Measurements from ENCODE around the gene SLC66A2. TPM values are rescaled to one million over a fixed set of nuclear protein-coding genes. Genes with fewer than 3 reads are reported as not detected.

The SLC66A2 gene
- total and polyA plus RNA-seq, 2 of the 13 experiments (the other 11 are each of a cell fraction or from before 2014, with no cell fraction given) = 33.5 to 41.9 TPM

DNA sequence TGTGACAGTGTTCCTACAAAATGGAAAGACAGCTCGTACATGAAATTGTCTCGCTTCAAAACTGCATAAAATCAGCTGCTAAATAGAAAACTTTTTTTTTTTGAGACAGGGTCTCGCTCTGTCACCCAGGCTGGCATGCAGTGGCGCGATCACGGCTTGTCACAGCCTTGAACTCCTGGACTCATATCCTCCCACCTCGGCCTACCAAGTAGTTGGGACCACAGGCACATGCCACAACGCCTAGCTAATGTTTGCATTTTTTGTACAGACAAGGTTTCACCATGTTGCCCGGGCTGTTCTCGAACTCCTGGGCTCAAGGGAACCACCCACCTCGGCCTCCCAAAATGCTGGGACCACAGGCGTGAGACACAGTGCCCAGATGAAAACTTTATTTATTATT lies 33.7 kb upstream of the SLC66A2 start (continued):
- TF ChIP-seq, protein P1, sequence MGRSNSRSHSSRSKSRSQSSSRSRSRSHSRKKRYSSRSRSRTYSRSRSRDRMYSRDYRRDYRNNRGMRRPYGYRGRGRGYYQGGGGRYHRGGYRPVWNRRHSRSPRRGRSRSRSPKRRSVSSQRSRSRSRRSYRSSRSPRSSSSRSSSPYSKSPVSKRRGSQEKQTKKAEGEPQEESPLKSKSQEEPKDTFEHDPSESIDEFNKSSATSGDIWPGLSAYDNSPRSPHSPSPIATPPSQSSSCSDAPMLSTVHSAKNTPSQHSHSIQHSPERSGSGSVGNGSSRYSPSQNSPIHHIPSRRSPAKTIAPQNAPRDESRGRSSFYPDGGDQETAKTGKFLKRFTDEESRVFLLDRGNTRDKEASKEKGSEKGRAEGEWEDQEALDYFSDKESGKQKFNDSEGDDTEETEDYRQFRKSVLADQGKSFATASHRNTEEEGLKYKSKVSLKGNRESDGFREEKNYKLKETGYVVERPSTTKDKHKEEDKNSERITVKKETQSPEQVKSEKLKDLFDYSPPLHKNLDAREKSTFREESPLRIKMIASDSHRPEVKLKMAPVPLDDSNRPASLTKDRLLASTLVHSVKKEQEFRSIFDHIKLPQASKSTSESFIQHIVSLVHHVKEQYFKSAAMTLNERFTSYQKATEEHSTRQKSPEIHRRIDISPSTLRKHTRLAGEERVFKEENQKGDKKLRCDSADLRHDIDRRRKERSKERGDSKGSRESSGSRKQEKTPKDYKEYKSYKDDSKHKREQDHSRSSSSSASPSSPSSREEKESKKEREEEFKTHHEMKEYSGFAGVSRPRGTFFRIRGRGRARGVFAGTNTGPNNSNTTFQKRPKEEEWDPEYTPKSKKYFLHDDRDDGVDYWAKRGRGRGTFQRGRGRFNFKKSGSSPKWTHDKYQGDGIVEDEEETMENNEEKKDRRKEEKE (IDR thresholded peaks at IDR 0.05) = no peak
- TF ChIP-seq, protein P2, sequence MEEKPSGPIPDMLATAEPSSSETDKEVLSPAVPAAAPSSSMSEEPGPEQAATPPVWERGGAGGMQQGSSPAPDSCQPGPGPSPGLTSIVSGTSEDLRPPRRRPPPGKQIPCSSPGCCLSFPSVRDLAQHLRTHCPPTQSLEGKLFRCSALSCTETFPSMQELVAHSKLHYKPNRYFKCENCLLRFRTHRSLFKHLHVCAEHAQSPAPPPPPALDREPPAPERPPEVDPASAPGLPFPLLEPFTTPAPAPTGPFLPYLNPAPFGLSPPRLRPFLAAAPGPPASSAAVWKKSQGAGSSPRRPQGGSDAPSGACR (CRISPR knock-in tag; IDR thresholded peaks at IDR 0.05) = no peak
- TF ChIP-seq, protein P3, sequence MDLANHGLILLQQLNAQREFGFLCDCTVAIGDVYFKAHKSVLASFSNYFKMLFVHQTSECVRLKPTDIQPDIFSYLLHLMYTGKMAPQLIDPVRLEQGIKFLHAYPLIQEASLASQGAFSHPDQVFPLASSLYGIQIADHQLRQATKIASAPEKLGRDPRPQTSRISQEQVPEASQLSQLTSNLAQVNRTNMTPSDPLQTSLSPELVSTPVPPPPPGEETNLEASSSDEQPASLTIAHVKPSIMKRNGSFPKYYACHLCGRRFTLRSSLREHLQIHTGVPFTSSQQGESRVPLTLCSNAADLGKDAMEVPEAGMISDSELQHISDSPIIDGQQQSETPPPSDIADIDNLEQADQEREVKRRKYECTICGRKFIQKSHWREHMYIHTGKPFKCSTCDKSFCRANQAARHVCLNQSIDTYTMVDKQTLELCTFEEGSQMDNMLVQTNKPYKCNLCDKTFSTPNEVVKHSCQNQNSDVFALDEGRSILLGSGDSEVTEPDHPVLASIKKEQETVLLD (CRISPR knock-in tag; IDR thresholded peaks at IDR 0.05; ENCODE audit: low read depth) = no peak
- TF ChIP-seq, protein P4, sequence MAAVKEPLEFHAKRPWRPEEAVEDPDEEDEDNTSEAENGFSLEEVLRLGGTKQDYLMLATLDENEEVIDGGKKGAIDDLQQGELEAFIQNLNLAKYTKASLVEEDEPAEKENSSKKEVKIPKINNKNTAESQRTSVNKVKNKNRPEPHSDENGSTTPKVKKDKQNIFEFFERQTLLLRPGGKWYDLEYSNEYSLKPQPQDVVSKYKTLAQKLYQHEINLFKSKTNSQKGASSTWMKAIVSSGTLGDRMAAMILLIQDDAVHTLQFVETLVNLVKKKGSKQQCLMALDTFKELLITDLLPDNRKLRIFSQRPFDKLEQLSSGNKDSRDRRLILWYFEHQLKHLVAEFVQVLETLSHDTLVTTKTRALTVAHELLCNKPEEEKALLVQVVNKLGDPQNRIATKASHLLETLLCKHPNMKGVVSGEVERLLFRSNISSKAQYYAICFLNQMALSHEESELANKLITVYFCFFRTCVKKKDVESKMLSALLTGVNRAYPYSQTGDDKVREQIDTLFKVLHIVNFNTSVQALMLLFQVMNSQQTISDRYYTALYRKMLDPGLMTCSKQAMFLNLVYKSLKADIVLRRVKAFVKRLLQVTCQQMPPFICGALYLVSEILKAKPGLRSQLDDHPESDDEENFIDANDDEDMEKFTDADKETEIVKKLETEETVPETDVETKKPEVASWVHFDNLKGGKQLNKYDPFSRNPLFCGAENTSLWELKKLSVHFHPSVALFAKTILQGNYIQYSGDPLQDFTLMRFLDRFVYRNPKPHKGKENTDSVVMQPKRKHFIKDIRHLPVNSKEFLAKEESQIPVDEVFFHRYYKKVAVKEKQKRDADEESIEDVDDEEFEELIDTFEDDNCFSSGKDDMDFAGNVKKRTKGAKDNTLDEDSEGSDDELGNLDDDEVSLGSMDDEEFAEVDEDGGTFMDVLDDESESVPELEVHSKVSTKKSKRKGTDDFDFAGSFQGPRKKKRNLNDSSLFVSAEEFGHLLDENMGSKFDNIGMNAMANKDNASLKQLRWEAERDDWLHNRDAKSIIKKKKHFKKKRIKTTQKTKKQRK (IDR thresholded peaks at IDR 0.05; ENCODE audit: low read length) = no peak
- TF ChIP-seq KLF11 (CRISPR knock-in tag; IDR thresholded peaks at IDR 0.05) (no peak), ZNF674 (CRISPR knock-in tag; IDR thresholded peaks at IDR 0.05; ENCODE audit: low read depth) (no peak), YEATS4 (CRISPR knock-in tag; IDR thresholded peaks at IDR 0.05; ENCODE audit: borderline replicate concordance) (0 out of 2 replicates have a peak, but pooled peaks have one; percentile 59), ZSCAN25 (CRISPR knock-in tag; IDR thresholded peaks at IDR 0.05) (no peak), ZNF460 (CRISPR knock-in tag; IDR thresholded peaks at IDR 0.05; ENCODE audit: borderline replicate concordance) (no peak), ZNF367 (CRISPR knock-in tag; IDR thresholded peaks at IDR 0.05; ENCODE audit: borderline replicate concordance) (no peak), HDAC1 (CRISPR knock-in tag; IDR thresholded peaks at IDR 0.05) (peak; percentile 51; the same call in 1 of the 2 replicates), MEF2D (CRISPR knock-in tag; IDR thresholded peaks at IDR 0.05) (0 out of 2 replicates have a peak, but pooled peaks have one; percentile 33), MIER3 (CRISPR knock-in tag; IDR thresholded peaks at IDR 0.05; ENCODE audit: borderline replicate concordance) (0 out of 2 replicates have a peak, but pooled peaks have one; percentile 46), ZNF282 (IDR thresholded peaks at IDR 0.05; ENCODE audit: partially characterized antibody) (no peak), ZNF841 (CRISPR knock-in tag; IDR thresholded peaks at IDR 0.05; ENCODE audit: borderline replicate concordance) (no peak), ZSCAN31 (CRISPR knock-in tag; IDR thresholded peaks at IDR 0.05; ENCODE audit: low read depth) (no peak), RFX1 (IDR thresholded peaks at IDR 0.05) (no peak), ZFP90 (CRISPR knock-in tag; IDR thresholded peaks at IDR 0.05; ENCODE audit: borderline replicate concordance) (0 out of 2 replicates have a peak, but pooled peaks have one; percentile 35), REPIN1 (CRISPR knock-in tag; IDR thresholded peaks at IDR 0.05; ENCODE audit: borderline replicate concordance, low read depth) (no peak), ARNTL (CRISPR knock-in tag; IDR thresholded peaks at IDR 0.05) (no peak), ZNF615 (CRISPR knock-in tag; IDR thresholded peaks at IDR 0.05; ENCODE audit: borderline replicate concordance) (no peak)
- TF ChIP-seq, protein P5, sequence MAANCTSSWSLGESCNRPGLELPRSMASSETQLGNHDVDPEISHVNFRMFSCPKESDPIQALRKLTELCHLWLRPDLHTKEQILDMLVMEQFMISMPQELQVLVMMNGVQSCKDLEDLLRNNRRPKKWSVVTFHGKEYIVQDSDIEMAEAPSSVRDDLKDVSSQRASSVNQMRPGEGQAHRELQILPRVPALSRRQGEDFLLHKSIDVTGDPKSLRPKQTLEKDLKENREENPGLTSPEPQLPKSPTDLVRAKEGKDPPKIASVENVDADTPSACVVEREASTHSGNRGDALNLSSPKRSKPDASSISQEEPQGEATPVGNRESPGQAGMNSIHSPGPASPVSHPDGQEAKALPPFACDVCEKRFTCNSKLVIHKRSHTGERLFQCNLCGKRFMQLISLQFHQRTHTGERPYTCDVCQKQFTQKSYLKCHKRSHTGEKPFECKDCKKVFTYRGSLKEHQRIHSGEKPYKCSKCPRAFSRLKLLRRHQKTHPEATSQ (CRISPR knock-in tag; IDR thresholded peaks at IDR 0.05; ENCODE audit: borderline replicate concordance) = no peak
